OCI-LY7 (cell line): ENCODE results near the gene CDK4. TPM values are rescaled to one million over a fixed set of nuclear protein-coding genes. Genes with fewer than 3 reads are reported as not detected.

Source experiments
- microRNA-seq: library from miRNA; unstranded; fragments of <30 nt; microRNA quantifications from one replicate; pipeline ENCODE4 v1.2.0, GENCODE V29; 2022; ENCODE audit warnings: borderline replicate concordance
- total RNA-seq, 2 experiments: library from RNA; depleted of rRNA in 1 of 2; stranded (reverse); fragments of >200 nt in 1 of 2; shearing (Covaris generic) in 1 of 2; gene quantifications; 2 replicates each; pipeline ENCODE4 v1.2.3, GENCODE V29; 2014 to 2022

Gene CDK4
- total RNA-seq, 2 experiments from 2014 or later, result 192 to 280 TPM

Small RNA genes within 50 kb of the gene (microRNA-seq; reads per million reads assigned to microRNA genes)
- not detected for gene MIR6759

Other genes starting within 250 kb of the CDK4 start
- 42.7 and 43.7 TPM in 2 replicates for gene DDIT3, start 231.8 kb downstream of the CDK4 start, total RNA-seq (2014; rRNA removed; shearing (Covaris generic))
- 32.3 and 34.5 TPM in 2 replicates for gene DDIT3, start 231.8 kb downstream of the CDK4 start, total RNA-seq (2022)
- gene MBD6, start 229.5 kb downstream of the CDK4 start, total RNA-seq (2014; rRNA removed; shearing (Covaris generic)), result 21.8 and 23.9 TPM in 2 replicates
- gene MBD6, start 229.5 kb downstream of the CDK4 start, total RNA-seq (2022), result 110 and 112 TPM in 2 replicates
- gene DCTN2, start 205.1 kb downstream of the CDK4 start, total RNA-seq (2014; rRNA removed; shearing (Covaris generic)), result 61.8 and 68.4 TPM in 2 replicates
- gene DCTN2, start 205.1 kb downstream of the CDK4 start, total RNA-seq (2022), result 97.2 and 98.9 TPM in 2 replicates
- 0.09 and 0.10 TPM in 2 replicates for gene KIF5A, start 202.3 kb downstream of the CDK4 start, total RNA-seq (2014; rRNA removed; shearing (Covaris generic))
- 1.2 and 1.6 TPM in 2 replicates for gene KIF5A, start 202.3 kb downstream of the CDK4 start, total RNA-seq (2022)
- gene PIP4K2C, start 161.1 kb downstream of the CDK4 start, total RNA-seq (2014; rRNA removed; shearing (Covaris generic)), result 9.0 and 14.5 TPM in 2 replicates
- 14.8 and 15.9 TPM in 2 replicates for gene PIP4K2C, start 161.1 kb downstream of the CDK4 start, total RNA-seq (2022)
- gene DTX3, start 147.5 kb downstream of the CDK4 start, total RNA-seq (2014; rRNA removed; shearing (Covaris generic)), result not detected in 2 replicates
- 0.11 TPM in 1 of 2 replicates, not detected in the other for gene DTX3, start 147.5 kb downstream of the CDK4 start, total RNA-seq (2022)
- not detected in 2 replicates for gene ARHGEF25, start 140.9 kb downstream of the CDK4 start, total RNA-seq (2014; rRNA removed; shearing (Covaris generic))
- gene ARHGEF25, start 140.9 kb downstream of the CDK4 start, total RNA-seq (2022), result not detected in 2 replicates
- 1.1 and 1.2 TPM in 2 replicates for gene B4GALNT1, start 119.1 kb downstream of the CDK4 start, total RNA-seq (2014; rRNA removed; shearing (Covaris generic))
- gene B4GALNT1, start 119.1 kb downstream of the CDK4 start, total RNA-seq (2022), result 3.1 and 3.8 TPM in 2 replicates
- gene OS9, start 58.2 kb downstream of the CDK4 start, total RNA-seq (2014; rRNA removed; shearing (Covaris generic)), result 82.6 and 104 TPM in 2 replicates
- gene OS9, start 58.2 kb downstream of the CDK4 start, total RNA-seq (2022), result 109 and 112 TPM in 2 replicates
- gene AGAP2, start 13.6 kb downstream of the CDK4 start, total RNA-seq (2014; rRNA removed; shearing (Covaris generic)), result 10.7 and 14.8 TPM in 2 replicates
- gene AGAP2, start 13.6 kb downstream of the CDK4 start, total RNA-seq (2022), result 26.5 and 28.8 TPM in 2 replicates
- 0.80 and 2.4 TPM in 2 replicates for gene TSPAN31, start 7.3 kb downstream of the CDK4 start, total RNA-seq (2014; rRNA removed; shearing (Covaris generic))
- 6.3 and 6.4 TPM in 2 replicates for gene TSPAN31, start 7.3 kb downstream of the CDK4 start, total RNA-seq (2022)
- gene MARCHF9, start 2.8 kb upstream of the CDK4 start, total RNA-seq (2014; rRNA removed; shearing (Covaris generic)), result 29.3 and 29.4 TPM in 2 replicates
- 46.2 and 47.7 TPM in 2 replicates for gene MARCHF9, start 2.8 kb upstream of the CDK4 start, total RNA-seq (2022)
- gene CYP27B1, start 14.8 kb upstream of the CDK4 start, total RNA-seq (2014; rRNA removed; shearing (Covaris generic)), result 6.5 and 7.1 TPM in 2 replicates
- gene CYP27B1, start 14.8 kb upstream of the CDK4 start, total RNA-seq (2022), result 6.6 and 6.9 TPM in 2 replicates
- gene METTL1, start 19.8 kb upstream of the CDK4 start, total RNA-seq (2014; rRNA removed; shearing (Covaris generic)), result 12.5 and 22.2 TPM in 2 replicates
- gene METTL1, start 19.8 kb upstream of the CDK4 start, total RNA-seq (2022), result 23.6 and 27.0 TPM in 2 replicates
- gene EEF1AKMT3, start 20.3 kb upstream of the CDK4 start, total RNA-seq (2014; rRNA removed; shearing (Covaris generic)), result 3.4 and 5.3 TPM in 2 replicates
- 6.3 TPM in 2 replicates for gene EEF1AKMT3, start 20.3 kb upstream of the CDK4 start, total RNA-seq (2022)
- gene TSFM, start 30.5 kb upstream of the CDK4 start, total RNA-seq (2014; rRNA removed; shearing (Covaris generic)), result 35.2 and 49.8 TPM in 2 replicates
- 38.5 and 49.8 TPM in 2 replicates for gene TSFM, start 30.5 kb upstream of the CDK4 start, total RNA-seq (2022)
- gene AVIL, start 66.4 kb upstream of the CDK4 start, total RNA-seq (2014; rRNA removed; shearing (Covaris generic)), result 0.23 and 1.2 TPM in 2 replicates
- 1.6 and 2.6 TPM in 2 replicates for gene AVIL, start 66.4 kb upstream of the CDK4 start, total RNA-seq (2022)
- gene CTDSP2, start 94.4 kb upstream of the CDK4 start, total RNA-seq (2014; rRNA removed; shearing (Covaris generic)), result 38.8 and 44.2 TPM in 2 replicates
- 118 and 145 TPM in 2 replicates for gene CTDSP2, start 94.4 kb upstream of the CDK4 start, total RNA-seq (2022)
- gene ATP23, start 189.3 kb upstream of the CDK4 start, total RNA-seq (2014; rRNA removed; shearing (Covaris generic)), result 42.9 and 51.3 TPM in 2 replicates
- 27.5 and 31.7 TPM in 2 replicates for gene ATP23, start 189.3 kb upstream of the CDK4 start, total RNA-seq (2022)